Sigmoid colon (tissue), 7 donors: ENCODE results near the gene RPL19. TPM values are rescaled to one million over a fixed set of nuclear protein-coding genes. Genes with fewer than 3 reads are reported as not detected.
A peak's percentile ranks its signal among the peaks of the same experiment; 100 is the strongest.

Source experiments
- DNase-seq: peaks from one replicate; pipeline ENCODE4 v3.0.0-alpha.2; 2019
- H3K27ac ChIP-seq, 4 donors: fragments of 200-600 bp; sonication (generic); one replicate each; pipeline ENCODE4 v1.5.1; 2016 to 2019; ENCODE audit warnings: mild to moderate bottlenecking in 1 of 4
- H3K27me3 ChIP-seq, 3 donors: fragments of 200-600 bp; sonication (generic); one replicate each; pipeline ENCODE4 v1.5.1; 2019; ENCODE audit warnings: mild to moderate bottlenecking in 1 of 3
- H3K36me3 ChIP-seq, 4 donors: fragments of 200-600 bp; sonication (generic); one replicate each; pipeline ENCODE4 v1.5.1; 2016 to 2019
- H3K4me1 ChIP-seq, 4 donors: fragments of 200-600 bp; sonication (generic); one replicate each; pipeline ENCODE4 v1.5.1; 2017 to 2019
- H3K4me3 ChIP-seq, 4 donors: fragments of 200-600 bp; sonication (generic); one replicate each; pipeline ENCODE4 v1.5.1; 2017 to 2019; ENCODE audit warnings: mild to moderate bottlenecking in 2 of 4, moderate library complexity in 1 of 4
- H3K9me3 ChIP-seq, 4 donors: fragments of 200-600 bp in 3 of 4; sonication (generic) in 3 of 4; one replicate each; pipeline versions ENCODE4 v1.5.1 to v1.6.1; 2013 to 2019
- CTCF ChIP-seq, 4 experiments: fragments of 450-650 bp in 3 of 4; fragments of 200-600 bp in 1 of 4; IDR thresholded peaks; one replicate each; pipeline ENCODE4 v1.5.1; 2016 to 2019; ENCODE audit warnings: antibody characterized with exemption in 4 of 4, mild to moderate bottlenecking in 3 of 4, moderate library complexity in 2 of 4
- EP300 ChIP-seq, 4 donors: sonication (generic); formaldehyde crosslinking; IDR thresholded peaks; one replicate each; pipeline ENCODE4 v1.6.1; 2017; ENCODE audit warnings: antibody characterized with exemption in 4 of 4
- POLR2A ChIP-seq, 2 donors: fragments of 450-650 bp; IDR thresholded peaks; one replicate each; pipeline ENCODE4 v1.6.1; 2016; ENCODE audit warnings: antibody characterized with exemption in 2 of 2, mild to moderate bottlenecking in 2 of 2, moderate library complexity in 2 of 2
- POLR2AphosphoS5 ChIP-seq, 4 donors: sonication (generic); formaldehyde crosslinking; IDR thresholded peaks; one replicate each; pipeline ENCODE4 v1.6.1; 2017; ENCODE audit warnings: antibody characterized with exemption in 4 of 4
- WGBS, 2 donors: extraction: QIAGEN DNeasy Blood & Tissue Kit; methylation state at CpG; one replicate each; pipeline ENCODE4 v1.1.7; 2013; 5-methylcytosine and 5-hydroxymethylcytosine counted together
- intact Hi-C: fragments of 100-400 bp; cut with DNase I; formaldehyde crosslinking; loops from one replicate; pipeline ENCODE4 v1.15.1; 2023
- polyA plus RNA-seq, 3 donors: library from polyadenylated mRNA; stranded (reverse); fragments of 200-250 nt; gene quantifications; one replicate each; pipeline ENCODE4 v1.2.3, GENCODE V29; 2013
- total RNA-seq, 4 donors: library from RNA; depleted of rRNA; stranded (reverse); fragments of >200 nt; gene quantifications; one replicate each; pipeline ENCODE4 v1.1.0, GENCODE V29; 2016
- donor health status: healthy with polysubstance abuse.
- donor health status: Bipolar disorder and iron deficiency.
- donor health status: healthy.

RPL19 gene
- total and polyA plus RNA-seq, 7 donors = 2,689 to 4,685 (median 3,919) TPM

GRCh38 chr17:39196808-39197291 lies 3.2 kb upstream of the RPL19 start:
- WGBS, 2 donors = 0 to 1% methylated on average over 30 of the region's 30 CpGs
- no peaks in the 10 kb centered on the region for H3K27me3 ChIP-seq
- no peaks in the 10 kb centered on the region for H3K9me3 ChIP-seq
- DNase-seq = no peak
- H3K4me3 ChIP-seq = peak overlapping the region; percentile 72 to 92 (median 76)
- H3K4me1 ChIP-seq = peaks cover 0 to 64% (median 57%) of the 10 kb centered on the region in 4 donors
- H3K27ac ChIP-seq = peak overlapping the region; percentile 91 to 99 (median 94)
- TF ChIP-seq CTCF (IDR thresholded peaks at IDR 0.05) = no peak
- no peak for TF ChIP-seq EP300 (IDR thresholded peaks at IDR 0.05)
- no peak for TF ChIP-seq POLR2A (IDR thresholded peaks at IDR 0.05)
- TF ChIP-seq POLR2AphosphoS5 (IDR thresholded peaks at IDR 0.05) = no peak
- H3K36me3 ChIP-seq = peaks cover 5 to 28% (median 10%) of the 10 kb centered on the region in 4 donors
- intact Hi-C loops = loop anchor here (5.0 kb wide), 1 partner anchor 205 kb away; the partner anchor contains the start of gene FBXL20

GRCh38 chr17:39197380-39198185 lies 2.5 kb upstream of the RPL19 start, which contains the start of gene CACNB1:
CACNB1 (minus strand) TSS chr17:39197669; CDS start chr17:39197495, 174 bp downstream.
- peaks cover 12 to 28% (median 18%) of the 10 kb centered on the region in 4 donors for H3K36me3 ChIP-seq
- intact Hi-C loops = loop anchor here (1.0 to 5.0 kb wide), 2 partner anchors 33 to 205 kb away; partner anchors contain the start of gene FBXL20
- H3K27ac ChIP-seq = peak within 1 kb of the TSS; percentile 91 to 99 (median 94)
- peaks cover 0 to 72% (median 63%) of the 10 kb centered on the region in 4 donors for H3K4me1 ChIP-seq
- H3K4me3 ChIP-seq = peak within 1 kb of the TSS; percentile 72 to 92 (median 76)
- TF ChIP-seq EP300 (IDR thresholded peaks at IDR 0.05) (no peak), POLR2A (IDR thresholded peaks at IDR 0.05) (peak in 1 of 2 donors; percentile 25), CTCF (IDR thresholded peaks at IDR 0.05) (no peak), POLR2AphosphoS5 (IDR thresholded peaks at IDR 0.05) (peak; percentile 62 to 82 (median 74))
- H3K9me3 ChIP-seq = no peaks in the 10 kb centered on the region
- 1% methylated on average over 55 of the region's 55 CpGs for WGBS, 2 donors
- peak; percentile 90 for DNase-seq
- no peaks in the 10 kb centered on the region for H3K27me3 ChIP-seq

- Histone ChIP-seq H3K4me3 (peak overlapping the region in 3 of 4 donors; percentile 72 to 92 (median 75)), H3K27ac (peak overlapping the region; percentile 91 to 99 (median 94)), H3K36me3 (peaks cover 15 to 28% (median 22%) of the 10 kb centered on the region in 4 donors), H3K27me3 (no peaks in the 10 kb centered on the region), H3K4me1 (peaks cover 0 to 72% (median 63%) of the 10 kb centered on the region in 4 donors), H3K9me3 (no peaks in the 10 kb centered on the region)
- 56 to 81% methylated on average over 4 of the region's 4 CpGs for WGBS, 2 donors
- DNase-seq = no peak
- intact Hi-C loops = loop anchor here (1.0 to 5.0 kb wide), 2 partner anchors 34 to 204 kb away; partner anchors contain the start of gene FBXL20
- TF ChIP-seq POLR2A (IDR thresholded peaks at IDR 0.05) (no peak), EP300 (IDR thresholded peaks at IDR 0.05) (no peak), CTCF (IDR thresholded peaks at IDR 0.05) (no peak), POLR2AphosphoS5 (IDR thresholded peaks at IDR 0.05) (no peak)
These were observed 1.9 kb upstream of the RPL19 start for GRCh38 chr17:39198186-39198566.

- Histone ChIP-seq H3K9me3 (no peaks in the 10 kb centered on the region), H3K4me3 (peak overlapping the region; percentile 82 to 96 (median 88)), H3K27me3 (no peaks in the 10 kb centered on the region), H3K36me3 (peaks cover 26 to 38% (median 35%) of the 10 kb centered on the region in 4 donors), H3K27ac (peak overlapping the region; percentile 91 to 99 (median 94)), H3K4me1 (peaks cover 0 to 64% (median 54%) of the 10 kb centered on the region in 4 donors)
- 1% methylated on average over 10 of the region's 10 CpGs for WGBS, 2 donors
- DNase-seq = peak; percentile 97
- no peak for TF ChIP-seq CTCF (IDR thresholded peaks at IDR 0.05)
- no peak for TF ChIP-seq POLR2A (IDR thresholded peaks at IDR 0.05)
- peak in 3 of 4 donors; percentile 76 to 84 (median 80) for TF ChIP-seq POLR2AphosphoS5 (IDR thresholded peaks at IDR 0.05)
- TF ChIP-seq EP300 (IDR thresholded peaks at IDR 0.05) = no peak
- intact Hi-C loops = loop anchor here (5.0 to 10.0 kb wide), 2 partner anchors 203 to 555 kb away; partner anchors contain the start of gene FBXL20
These were observed 338 bp upstream of the RPL19 start for GRCh38 chr17:39199820-39200069.
